K562 (cell line): ENCODE results near the gene DARS1. TPM values are rescaled to one million over a fixed set of nuclear protein-coding genes. Genes with fewer than 3 reads are reported as not detected.

ENCODE experiments used
- BCOR ChIP-seq: fragments of 450-650 bp; IDR thresholded peaks from 2 replicates; pipeline ENCODE4 v1.6.1; 2016
- CSDE1 ChIP-seq, 2 experiments: fragments of 450-650 bp; IDR thresholded peaks; 2 replicates each; pipeline ENCODE4 v1.6.1; 2016; ENCODE audit warnings: mild to moderate bottlenecking in 1 of 2
- GABPB1 ChIP-seq: sonication (generic); formaldehyde crosslinking; IDR thresholded peaks from 2 replicates; pipeline ENCODE4 v1.8.0; 2022; ENCODE audit warnings: mild to moderate bottlenecking, missing genetic modification reagents
- RUNX1 ChIP-seq: sonication (generic); IDR thresholded peaks from 2 replicates; pipeline ENCODE4 v1.6.1; 2016; ENCODE audit warnings: antibody characterized with exemption, low read depth
- SLC30A9 ChIP-seq: fragments of 250-450 bp; sonication (Bioruptor Pico); IDR thresholded peaks from 2 replicates; pipeline ENCODE4 v1.8.0; 2022; ENCODE audit warnings: mild to moderate bottlenecking, moderate library complexity
- SUPT5H ChIP-seq: fragments of 450-650 bp; IDR thresholded peaks from 2 replicates; pipeline ENCODE4 v1.6.1; 2016
- TAL1 ChIP-seq: fragments of 450-650 bp; IDR thresholded peaks from 2 replicates; pipeline ENCODE4 v1.6.1; 2016; ENCODE audit warnings: mild to moderate bottlenecking
- TCF3 ChIP-seq: sonication (generic); formaldehyde crosslinking; IDR thresholded peaks from 2 replicates; pipeline ENCODE4 v1.4.0; 2020; ENCODE audit warnings: mild to moderate bottlenecking, missing genetic modification reagents
- XRCC5 ChIP-seq: fragments of 200-400 bp; formaldehyde crosslinking; IDR thresholded peaks from 2 replicates; pipeline ENCODE4 v1.6.1; 2017; ENCODE audit warnings: low read depth, mild to moderate bottlenecking, low read length
- ZNF174 ChIP-seq: fragments of 250-450 bp; sonication (Bioruptor Pico); IDR thresholded peaks from 2 replicates; pipeline ENCODE4 v1.4.0; 2020; ENCODE audit warnings: mild to moderate bottlenecking
- ZNF224 ChIP-seq: sonication (generic); formaldehyde crosslinking; IDR thresholded peaks from 2 replicates; pipeline ENCODE4 v1.8.0; 2022; ENCODE audit warnings: mild to moderate bottlenecking, missing genetic modification reagents
- ZNF239 ChIP-seq: fragments of 250-450 bp; sonication (Bioruptor Pico); IDR thresholded peaks from 2 replicates; pipeline ENCODE4 v1.4.0; 2020; ENCODE audit warnings: mild to moderate bottlenecking
- ZNF586 ChIP-seq: fragments of 450-650 bp; formaldehyde crosslinking; conservative IDR thresholded peaks from 2 replicates; pipeline ENCODE4 v1.4.0; 2020; ENCODE audit warnings: mild to moderate bottlenecking, moderate library complexity
- ZNF75A ChIP-seq: fragments of 450-650 bp; formaldehyde crosslinking; IDR thresholded peaks from 2 replicates; pipeline ENCODE4 v1.4.0; 2020; ENCODE audit warnings: mild to moderate bottlenecking
- polyA plus RNA-seq, 8 experiments: library from polyadenylated mRNA; depleted of rRNA in 4 of 8; stranded (reverse) in 5 of 8; unstranded in 3 of 8; fragments of >200 nt; fragmentation: Nextera tagmentation in 2 of 8; fragmentation: Illumina TruSeq in 1 of 8; extraction: Ambion mirVana in 2 of 8; extraction: Trizol in 1 of 8; gene quantifications; 2 replicates each; pipeline versions ENCODE4 v1.2.1 to v1.2.3, GENCODE V29; 2011 to 2014; ENCODE audit warnings: inconsistent platforms in 1 of 8, missing spikeins in 1 of 8
- total RNA-seq, 7 experiments: library from RNA; depleted of rRNA in 6 of 7; stranded (reverse); fragments of >200 nt in 6 of 7; fragmentation: Illumina TruSeq in 2 of 7; extraction: Trizol in 2 of 7; gene quantifications; 2 replicates each; pipeline versions ENCODE4 v1.2.1 to v1.2.3, GENCODE V29; 2011 to 2021; ENCODE audit warnings: low replicate concordance in 1 of 7
- TF ChIP-seq, protein P1 (sequence below): sonication (generic); formaldehyde crosslinking; IDR thresholded peaks from 2 replicates; pipeline ENCODE4 v1.5.0; 2020; ENCODE audit warnings: missing genetic modification reagents
- TF ChIP-seq, protein P2 (sequence below): fragments of 450-650 bp; IDR thresholded peaks from 2 replicates; pipeline ENCODE4 v1.6.1; 2018; ENCODE audit warnings: mild to moderate bottlenecking, low read depth; ENCODE audit not compliant: partially characterized antibody
- TF ChIP-seq, protein P3 (sequence below): fragments of 200-600 bp; sonication (generic); IDR thresholded peaks from one replicate; pipeline ENCODE4 v1.6.1; 2012; ENCODE audit warnings: mild to moderate bottlenecking, low read depth, low read length, inconsistent platforms

The DARS1 gene
- total and polyA plus RNA-seq, 9 of the 15 experiments (the other 6 are each of a cell fraction or from before 2014, with no cell fraction given): 91.5 to 239 (median 98.0) TPM

DNA sequence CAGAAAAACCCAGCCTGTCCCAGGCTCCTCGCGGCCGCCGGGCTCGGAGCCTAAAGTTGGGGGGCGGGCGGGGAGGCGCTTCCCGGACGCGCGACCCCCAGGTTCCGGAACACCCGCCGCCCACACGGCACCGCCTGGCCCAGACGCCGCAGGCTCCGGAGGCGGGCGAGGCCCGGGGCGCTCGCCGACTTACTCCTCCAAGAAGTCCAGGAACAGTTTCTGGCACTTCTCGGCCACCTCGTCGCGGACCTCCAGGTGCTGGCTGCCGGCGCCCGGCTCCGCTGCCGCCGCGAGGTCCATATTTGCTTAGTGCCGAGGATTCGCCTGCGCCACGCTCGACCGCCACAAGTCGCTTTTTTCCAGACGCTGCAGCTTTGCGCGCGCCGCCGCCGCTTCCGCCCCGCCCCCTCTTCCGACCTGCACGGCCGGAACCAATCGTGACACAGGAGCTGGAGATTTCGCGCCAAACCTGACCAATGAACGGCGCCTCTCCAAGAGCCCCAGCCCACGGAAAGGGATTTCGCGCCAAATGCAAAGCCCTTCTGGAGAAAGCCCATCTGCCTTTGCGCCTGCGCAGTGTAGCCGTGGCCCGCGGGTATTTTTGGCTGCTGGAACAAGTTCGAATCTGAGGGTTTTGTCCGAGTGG is 109.2 kb downstream of the DARS1 start, which contains the start of gene MCM6 (continued):
- TF ChIP-seq, protein P1, sequence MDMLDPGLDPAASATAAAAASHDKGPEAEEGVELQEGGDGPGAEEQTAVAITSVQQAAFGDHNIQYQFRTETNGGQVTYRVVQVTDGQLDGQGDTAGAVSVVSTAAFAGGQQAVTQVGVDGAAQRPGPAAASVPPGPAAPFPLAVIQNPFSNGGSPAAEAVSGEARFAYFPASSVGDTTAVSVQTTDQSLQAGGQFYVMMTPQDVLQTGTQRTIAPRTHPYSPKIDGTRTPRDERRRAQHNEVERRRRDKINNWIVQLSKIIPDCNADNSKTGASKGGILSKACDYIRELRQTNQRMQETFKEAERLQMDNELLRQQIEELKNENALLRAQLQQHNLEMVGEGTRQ: no peak
- TF ChIP-seq CSDE1 (IDR thresholded peaks at IDR 0.05) (no peak), TAL1 (no peak), GABPB1 (CRISPR knock-in tag) (peak; percentile 82), RUNX1 (no peak), BCOR (no peak), ZNF239 (no peak), ZNF224 (no peak), SLC30A9 (CRISPR knock-in tag) (no peak), XRCC5 (no peak; the same call in 1 of the 2 replicates), ZNF174 (CRISPR knock-in tag) (no peak), ZNF586 (CRISPR knock-in tag) (no peak), ZNF75A (CRISPR knock-in tag) (no peak), SUPT5H (peak; percentile 83), TCF3 (CRISPR knock-in tag) (peak; percentile 38; the same call in 1 of the 2 replicates)
- TF ChIP-seq, protein P2, sequence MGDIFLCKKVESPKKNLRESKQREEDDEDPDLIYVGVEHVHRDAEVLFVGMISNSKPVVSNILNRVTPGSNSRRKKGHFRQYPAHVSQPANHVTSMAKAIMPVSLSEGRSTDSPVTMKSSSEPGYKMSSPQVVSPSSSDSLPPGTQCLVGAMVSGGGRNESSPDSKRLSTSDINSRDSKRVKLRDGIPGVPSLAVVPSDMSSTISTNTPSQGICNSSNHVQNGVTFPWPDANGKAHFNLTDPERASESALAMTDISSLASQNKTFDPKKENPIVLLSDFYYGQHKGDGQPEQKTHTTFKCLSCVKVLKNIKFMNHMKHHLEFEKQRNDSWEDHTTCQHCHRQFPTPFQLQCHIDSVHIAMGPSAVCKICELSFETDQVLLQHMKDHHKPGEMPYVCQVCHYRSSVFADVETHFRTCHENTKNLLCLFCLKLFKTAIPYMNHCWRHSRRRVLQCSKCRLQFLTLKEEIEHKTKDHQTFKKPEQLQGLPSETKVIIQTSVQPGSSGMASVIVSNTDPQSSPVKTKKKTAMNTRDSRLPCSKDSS: no peak
- TF ChIP-seq, protein P3, sequence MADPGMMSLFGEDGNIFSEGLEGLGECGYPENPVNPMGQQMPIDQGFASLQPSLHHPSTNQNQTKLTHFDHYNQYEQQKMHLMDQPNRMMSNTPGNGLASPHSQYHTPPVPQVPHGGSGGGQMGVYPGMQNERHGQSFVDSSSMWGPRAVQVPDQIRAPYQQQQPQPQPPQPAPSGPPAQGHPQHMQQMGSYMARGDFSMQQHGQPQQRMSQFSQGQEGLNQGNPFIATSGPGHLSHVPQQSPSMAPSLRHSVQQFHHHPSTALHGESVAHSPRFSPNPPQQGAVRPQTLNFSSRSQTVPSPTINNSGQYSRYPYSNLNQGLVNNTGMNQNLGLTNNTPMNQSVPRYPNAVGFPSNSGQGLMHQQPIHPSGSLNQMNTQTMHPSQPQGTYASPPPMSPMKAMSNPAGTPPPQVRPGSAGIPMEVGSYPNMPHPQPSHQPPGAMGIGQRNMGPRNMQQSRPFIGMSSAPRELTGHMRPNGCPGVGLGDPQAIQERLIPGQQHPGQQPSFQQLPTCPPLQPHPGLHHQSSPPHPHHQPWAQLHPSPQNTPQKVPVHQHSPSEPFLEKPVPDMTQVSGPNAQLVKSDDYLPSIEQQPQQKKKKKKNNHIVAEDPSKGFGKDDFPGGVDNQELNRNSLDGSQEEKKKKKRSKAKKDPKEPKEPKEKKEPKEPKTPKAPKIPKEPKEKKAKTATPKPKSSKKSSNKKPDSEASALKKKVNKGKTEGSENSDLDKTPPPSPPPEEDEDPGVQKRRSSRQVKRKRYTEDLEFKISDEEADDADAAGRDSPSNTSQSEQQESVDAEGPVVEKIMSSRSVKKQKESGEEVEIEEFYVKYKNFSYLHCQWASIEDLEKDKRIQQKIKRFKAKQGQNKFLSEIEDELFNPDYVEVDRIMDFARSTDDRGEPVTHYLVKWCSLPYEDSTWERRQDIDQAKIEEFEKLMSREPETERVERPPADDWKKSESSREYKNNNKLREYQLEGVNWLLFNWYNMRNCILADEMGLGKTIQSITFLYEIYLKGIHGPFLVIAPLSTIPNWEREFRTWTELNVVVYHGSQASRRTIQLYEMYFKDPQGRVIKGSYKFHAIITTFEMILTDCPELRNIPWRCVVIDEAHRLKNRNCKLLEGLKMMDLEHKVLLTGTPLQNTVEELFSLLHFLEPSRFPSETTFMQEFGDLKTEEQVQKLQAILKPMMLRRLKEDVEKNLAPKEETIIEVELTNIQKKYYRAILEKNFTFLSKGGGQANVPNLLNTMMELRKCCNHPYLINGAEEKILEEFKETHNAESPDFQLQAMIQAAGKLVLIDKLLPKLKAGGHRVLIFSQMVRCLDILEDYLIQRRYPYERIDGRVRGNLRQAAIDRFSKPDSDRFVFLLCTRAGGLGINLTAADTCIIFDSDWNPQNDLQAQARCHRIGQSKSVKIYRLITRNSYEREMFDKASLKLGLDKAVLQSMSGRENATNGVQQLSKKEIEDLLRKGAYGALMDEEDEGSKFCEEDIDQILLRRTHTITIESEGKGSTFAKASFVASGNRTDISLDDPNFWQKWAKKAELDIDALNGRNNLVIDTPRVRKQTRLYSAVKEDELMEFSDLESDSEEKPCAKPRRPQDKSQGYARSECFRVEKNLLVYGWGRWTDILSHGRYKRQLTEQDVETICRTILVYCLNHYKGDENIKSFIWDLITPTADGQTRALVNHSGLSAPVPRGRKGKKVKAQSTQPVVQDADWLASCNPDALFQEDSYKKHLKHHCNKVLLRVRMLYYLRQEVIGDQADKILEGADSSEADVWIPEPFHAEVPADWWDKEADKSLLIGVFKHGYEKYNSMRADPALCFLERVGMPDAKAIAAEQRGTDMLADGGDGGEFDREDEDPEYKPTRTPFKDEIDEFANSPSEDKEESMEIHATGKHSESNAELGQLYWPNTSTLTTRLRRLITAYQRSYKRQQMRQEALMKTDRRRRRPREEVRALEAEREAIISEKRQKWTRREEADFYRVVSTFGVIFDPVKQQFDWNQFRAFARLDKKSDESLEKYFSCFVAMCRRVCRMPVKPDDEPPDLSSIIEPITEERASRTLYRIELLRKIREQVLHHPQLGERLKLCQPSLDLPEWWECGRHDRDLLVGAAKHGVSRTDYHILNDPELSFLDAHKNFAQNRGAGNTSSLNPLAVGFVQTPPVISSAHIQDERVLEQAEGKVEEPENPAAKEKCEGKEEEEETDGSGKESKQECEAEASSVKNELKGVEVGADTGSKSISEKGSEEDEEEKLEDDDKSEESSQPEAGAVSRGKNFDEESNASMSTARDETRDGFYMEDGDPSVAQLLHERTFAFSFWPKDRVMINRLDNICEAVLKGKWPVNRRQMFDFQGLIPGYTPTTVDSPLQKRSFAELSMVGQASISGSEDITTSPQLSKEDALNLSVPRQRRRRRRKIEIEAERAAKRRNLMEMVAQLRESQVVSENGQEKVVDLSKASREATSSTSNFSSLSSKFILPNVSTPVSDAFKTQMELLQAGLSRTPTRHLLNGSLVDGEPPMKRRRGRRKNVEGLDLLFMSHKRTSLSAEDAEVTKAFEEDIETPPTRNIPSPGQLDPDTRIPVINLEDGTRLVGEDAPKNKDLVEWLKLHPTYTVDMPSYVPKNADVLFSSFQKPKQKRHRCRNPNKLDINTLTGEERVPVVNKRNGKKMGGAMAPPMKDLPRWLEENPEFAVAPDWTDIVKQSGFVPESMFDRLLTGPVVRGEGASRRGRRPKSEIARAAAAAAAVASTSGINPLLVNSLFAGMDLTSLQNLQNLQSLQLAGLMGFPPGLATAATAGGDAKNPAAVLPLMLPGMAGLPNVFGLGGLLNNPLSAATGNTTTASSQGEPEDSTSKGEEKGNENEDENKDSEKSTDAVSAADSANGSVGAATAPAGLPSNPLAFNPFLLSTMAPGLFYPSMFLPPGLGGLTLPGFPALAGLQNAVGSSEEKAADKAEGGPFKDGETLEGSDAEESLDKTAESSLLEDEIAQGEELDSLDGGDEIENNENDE: no peak
